Loucy (cell line): Measurements from ENCODE around the gene GMFB.

Source experiments
- H2AFZ ChIP-seq: fragments of 200-600 bp; sonication (generic); 2 replicates; pipeline ENCODE4 v1.6.0; 2016; ENCODE audit warnings: antibody characterized with exemption, mild to moderate bottlenecking, low read length, moderate library complexity
- H3F3A ChIP-seq: fragments of 200-600 bp; 2 replicates; pipeline ENCODE4 v1.6.0; 2016; ENCODE audit warnings: antibody characterized with exemption, low read depth, mild to moderate bottlenecking
- H3K27me3 ChIP-seq: fragments of 200-600 bp; sonication (generic); 2 replicates; pipeline ENCODE4 v1.6.1; 2014; ENCODE audit warnings: low read length, mild to moderate bottlenecking; ENCODE audit not compliant: insufficient read depth, poor library complexity, severe bottlenecking
- H3K36me3 ChIP-seq: fragments of 200-600 bp; sonication (generic); 2 replicates; pipeline ENCODE4 v1.6.1; 2016; ENCODE audit warnings: low read length; ENCODE audit not compliant: insufficient read depth
- H3K4me1 ChIP-seq: fragments of 200-600 bp; sonication (generic); 2 replicates; pipeline ENCODE4 v1.5.1; 2014; ENCODE audit warnings: low read length, mild to moderate bottlenecking; ENCODE audit not compliant: insufficient read depth, poor library complexity, severe bottlenecking
- H3K4me2 ChIP-seq: fragments of 200-600 bp; sonication (generic); 2 replicates; pipeline ENCODE4 v1.6.0; 2014; ENCODE audit warnings: antibody characterized with exemption, low read length, low read depth, mild to moderate bottlenecking; ENCODE audit not compliant: poor library complexity, severe bottlenecking
- H3K4me3 ChIP-seq: fragments of 200-600 bp; sonication (generic); 2 replicates; pipeline ENCODE4 v1.5.1; 2014; ENCODE audit warnings: low read length, mild to moderate bottlenecking, mixed read lengths; ENCODE audit not compliant: poor library complexity, severe bottlenecking
- H3K79me2 ChIP-seq: fragments of 200-600 bp; sonication (generic); 2 replicates; pipeline ENCODE4 v1.6.1; 2014; ENCODE audit warnings: low read length; ENCODE audit not compliant: insufficient read depth
- H3K9ac ChIP-seq: fragments of 200-600 bp; sonication (generic); 2 replicates; pipeline ENCODE4 v1.6.0; 2014; ENCODE audit warnings: mild to moderate bottlenecking, low read depth, low read length, moderate library complexity; ENCODE audit not compliant: poor library complexity, severe bottlenecking
- H3K9me2 ChIP-seq: fragments of 200-600 bp; sonication (generic); replicated peaks from 2 replicates; pipeline ENCODE4 v1.6.1; 2016; ENCODE audit warnings: low read depth, low read length, mixed read lengths
- H3K9me3 ChIP-seq: fragments of 200-600 bp; sonication (generic); 2 replicates; pipeline ENCODE4 v1.6.1; 2014; ENCODE audit warnings: mild to moderate bottlenecking, antibody characterized with exemption, low read length, low read depth; ENCODE audit not compliant: insufficient read depth
- H4K20me1 ChIP-seq: fragments of 200-600 bp; sonication (generic); 2 replicates; pipeline ENCODE4 v1.6.0; 2014; ENCODE audit warnings: antibody characterized with exemption, low read length, mild to moderate bottlenecking; ENCODE audit not compliant: insufficient read depth, poor library complexity, severe bottlenecking
- CTCF ChIP-seq: fragments of 200-600 bp; sonication (generic); conservative IDR thresholded peaks from 2 replicates; pipeline ENCODE4 v1.5.1; 2014; ENCODE audit warnings: mild to moderate bottlenecking, antibody characterized with exemption, low read length
- EZH2phosphoT487 ChIP-seq: fragments of 200-600 bp; IDR thresholded peaks from 2 replicates; pipeline ENCODE4 v1.6.1; 2018; ENCODE audit warnings: antibody characterized with exemption, mild to moderate bottlenecking, moderate library complexity, borderline replicate concordance

GMFB gene

GRCh38 chr14:54427871-54428270, 60.9 kb downstream of the GMFB start:
- Histone ChIP-seq H3K9me2 (no peaks in the 10 kb centered on the region), H3K4me2 (no peak overlapping the region), H4K20me1 (peaks cover 16% of the 10 kb centered on the region), H3K79me2 (peaks cover 31% of the 10 kb centered on the region), H3K27me3 (no peaks in the 10 kb centered on the region), H3K9ac (no peak overlapping the region), H3K4me1 (peaks cover under 1% of the 10 kb centered on the region), H3K36me3 (peaks cover 64% of the 10 kb centered on the region; the same call in 1 of the 2 replicates), H3K9me3 (no peaks in the 10 kb centered on the region), H2AFZ (no peak overlapping the region), H3K4me3 (no peak overlapping the region), H3F3A (no peaks in the 10 kb centered on the region)
- TF ChIP-seq CTCF (no peak), EZH2phosphoT487 (no peak)

- no peaks in the 10 kb centered on the region for H3K4me1 ChIP-seq
- H3K9me2 ChIP-seq = no peaks in the 10 kb centered on the region
- no peak overlapping the region for H3K4me3 ChIP-seq
- no peaks in the 10 kb centered on the region for H3F3A ChIP-seq
- TF ChIP-seq CTCF (no peak), EZH2phosphoT487 (no peak)
- H3K4me2 ChIP-seq = no peak overlapping the region
- H3K9me3 ChIP-seq = no peaks in the 10 kb centered on the region
- H3K27me3 ChIP-seq = no peaks in the 10 kb centered on the region
- H3K79me2 ChIP-seq = peaks cover 12% of the 10 kb centered on the region
- H2AFZ ChIP-seq = no peak overlapping the region
- H3K36me3 ChIP-seq = peaks cover 64% of the 10 kb centered on the region; the same call in 1 of the 2 replicates
- H3K9ac ChIP-seq = no peak overlapping the region
- H4K20me1 ChIP-seq = no peaks in the 10 kb centered on the region
These were observed 63.1 kb downstream of the GMFB start for GRCh38 chr14:54425537-54426274.

GRCh38 chr14:54425068-54425467, 63.7 kb downstream of the GMFB start:
- no peak for TF ChIP-seq CTCF
- no peak for TF ChIP-seq EZH2phosphoT487
- H3K4me1 ChIP-seq = no peaks in the 10 kb centered on the region
- H3K9me2 ChIP-seq = no peaks in the 10 kb centered on the region
- H3K4me2 ChIP-seq = no peak overlapping the region
- no peaks in the 10 kb centered on the region for H3K9me3 ChIP-seq
- 0 out of 2 replicates have a peak, but pooled peaks cover under 1% of the 10 kb centered on the region for H3F3A ChIP-seq
- no peaks in the 10 kb centered on the region for H3K27me3 ChIP-seq
- no peak overlapping the region for H3K4me3 ChIP-seq
- no peaks in the 10 kb centered on the region for H4K20me1 ChIP-seq
- H2AFZ ChIP-seq = no peak overlapping the region
- peaks cover 57% of the 10 kb centered on the region; the same call in 1 of the 2 replicates for H3K36me3 ChIP-seq
- peaks cover 6% of the 10 kb centered on the region; the same call in 1 of the 2 replicates for H3K79me2 ChIP-seq
- H3K9ac ChIP-seq = no peak overlapping the region
